GM23248 (cell line): ENCODE data around the gene DDX10.

Experiments
- EZH2 ChIP-seq: fragments of 200-600 bp; sonication (generic); IDR thresholded peaks from 2 replicates; pipeline ENCODE4 v1.6.1; 2018; ENCODE audit warnings: antibody characterized with exemption, mild to moderate bottlenecking; ENCODE audit not compliant: insufficient read depth, poor library complexity, severe bottlenecking
- EZH2phosphoT487 ChIP-seq: fragments of 200-600 bp; sonication (generic); IDR thresholded peaks from 2 replicates; pipeline ENCODE4 v1.6.1; 2018; ENCODE audit warnings: antibody characterized with exemption, moderate library complexity, mild to moderate bottlenecking, low read depth; ENCODE audit not compliant: insufficient read depth

GRCh38 chr11:108825381-108825780, 160.5 kb downstream of the DDX10 start:
- TF ChIP-seq EZH2phosphoT487 (no peak), EZH2 (no peak)
